B cell (primary cell): ENCODE results near the gene HGS. TPM values are rescaled to one million over a fixed set of nuclear protein-coding genes. Genes with fewer than 3 reads are reported as not detected.

Experiments used
- ATAC-seq: fragments of 200-7000 bp; cut with Tn5 transposase; one replicate; pipeline ENCODE4 v1.10.0; 2021; ENCODE audit warnings: low read depth, mild to moderate bottlenecking, moderate number of reproducible peaks, moderate library complexity
- CTCF ChIA-PET: fragments of 350-600 bp; sonication (Branson Sonifier 250); formaldehyde crosslinking; loops from one replicate; lab custom pipeline; 2021; ENCODE audit warnings: antibody characterized with exemption, inconsistent platforms; lab: Charles Lee
- POLR2A ChIA-PET: fragments of 350-600 bp; sonication (Branson Sonifier 250); formaldehyde crosslinking; loops from one replicate; lab custom pipeline; 2021; ENCODE audit warnings: antibody characterized with exemption; lab: Charles Lee
- DNase-seq: peaks from one replicate; pipeline ENCODE4 v3.0.0; 2013
- H2AFZ ChIP-seq: 2 replicates; pipeline ENCODE4 v1.6.1; 2012; ENCODE audit warnings: mild to moderate bottlenecking, low read depth, low read length; ENCODE audit not compliant: insufficient read depth, poor library complexity, severe bottlenecking
- H3K27ac ChIP-seq, 2 donors: 1 replicate in 1 of 2; 2 replicates in 1 of 2; pipeline ENCODE4 v1.5.1; 2012 to 2013; ENCODE audit warnings: low read length in 2 of 2, mild to moderate bottlenecking in 2 of 2, moderate library complexity in 1 of 2
- H3K27me3 ChIP-seq, 4 experiments: fragments of 200-600 bp in 1 of 4; sonication (generic) in 1 of 4; replicated peaks in 1 of 4; 1 replicate in 2 of 4; 2 replicates in 2 of 4; pipeline versions ENCODE4 v1.6.1 to v1.7.0; 2013 to 2016; ENCODE audit warnings: low read length in 3 of 4, mild to moderate bottlenecking in 2 of 4, mixed read lengths in 1 of 4, moderate library complexity in 1 of 4; ENCODE audit not compliant: insufficient read depth in 4 of 4, control insufficient read depth in 3 of 4; ENCODE audit errors: control extremely low read depth in 1 of 4
- H3K36me3 ChIP-seq, 2 experiments: replicated peaks in 1 of 2; 1 replicate in 1 of 2; 2 replicates in 1 of 2; pipeline versions ENCODE4 v1.6.1 to v1.7.1; 2013; ENCODE audit warnings: low read length in 1 of 2; ENCODE audit not compliant: insufficient read depth in 2 of 2, control insufficient read depth in 1 of 2; ENCODE audit errors: control extremely low read depth in 1 of 2, extremely low read depth in 1 of 2
- H3K4me1 ChIP-seq, 2 donors: fragments of 200-600 bp in 1 of 2; sonication (generic) in 1 of 2; 1 replicate in 1 of 2; 2 replicates in 1 of 2; pipeline versions ENCODE4 v1.5.1 to v1.6.1; 2013 to 2017; ENCODE audit warnings: low read length in 2 of 2; ENCODE audit not compliant: control insufficient read depth in 2 of 2, insufficient read depth in 2 of 2
- H3K4me2 ChIP-seq: replicated peaks from 2 replicates; pipeline ENCODE3; 2012; ENCODE audit warnings: mild to moderate bottlenecking, low read depth, low read length; ENCODE audit not compliant: poor library complexity, severe bottlenecking
- H3K4me3 ChIP-seq, 5 experiments: fragments of 200-600 bp in 1 of 5; sonication (generic) in 1 of 5; 1 replicate in 3 of 5; 2 replicates in 2 of 5; pipeline versions ENCODE4 v1.5.1 to v1.7.0; 2011 to 2016; ENCODE audit warnings: low read length in 4 of 5, mild to moderate bottlenecking in 4 of 5, low read depth in 2 of 5, control low read depth in 1 of 5, moderate library complexity in 1 of 5; ENCODE audit not compliant: insufficient read depth in 1 of 5; ENCODE audit errors: control extremely low read depth in 1 of 5, extremely low read depth in 1 of 5
- H3K79me2 ChIP-seq: fragments of 200-600 bp; sonication (generic); one replicate; pipeline ENCODE4 v1.6.0; 2016; ENCODE audit warnings: low read length; ENCODE audit not compliant: control insufficient read depth, insufficient read depth
- H3K9ac ChIP-seq: fragments of 200-600 bp; sonication (generic); 2 replicates; pipeline ENCODE4 v1.6.1; 2017; ENCODE audit warnings: mild to moderate bottlenecking, low read length, moderate library complexity
- H3K9me3 ChIP-seq, 3 donors: one replicate each; pipeline versions ENCODE4 v1.6.1 to v1.7.1; 2013; ENCODE audit warnings: low read length in 2 of 3; ENCODE audit not compliant: control insufficient read depth in 2 of 3, insufficient read depth in 1 of 3; ENCODE audit errors: control extremely low read depth in 1 of 3
- H4K20me1 ChIP-seq: 2 replicates; pipeline ENCODE4 v1.6.0; 2012; ENCODE audit warnings: mild to moderate bottlenecking, low read length; ENCODE audit not compliant: insufficient read depth, control insufficient read depth, poor library complexity, severe bottlenecking
- H3K27ac Mint-ChIP-seq: one replicate; pipeline ENCODE4 v1.8.0; 2021; ENCODE audit warnings: mixed read lengths
- H3K27me3 Mint-ChIP-seq: one replicate; pipeline ENCODE4 v1.8.0; 2021; ENCODE audit warnings: mixed read lengths
- H3K4me1 Mint-ChIP-seq: one replicate; pipeline ENCODE4 v1.8.0; 2021; ENCODE audit warnings: mixed read lengths
- H3K4me3 Mint-ChIP-seq: one replicate; pipeline ENCODE4 v1.8.0; 2021; ENCODE audit warnings: mixed read lengths
- H3K9me3 Mint-ChIP-seq: one replicate; pipeline ENCODE4 v1.8.0; 2022; ENCODE audit warnings: mixed read lengths; ENCODE audit not compliant: insufficient read depth
- EZH2 ChIP-seq: IDR thresholded peaks from 2 replicates; pipeline ENCODE4 v1.6.1; 2012; ENCODE audit warnings: borderline replicate concordance, low read depth, mild to moderate bottlenecking, moderate library complexity, low read length; ENCODE audit not compliant: insufficient read depth, poor library complexity, severe bottlenecking
- WGBS: methylation state at CpG from one replicate; pipeline ENCODE4 v1.1.5; 2013; ENCODE audit warnings: missing lambda C conversion rate; ENCODE audit not compliant: insufficient coverage; 5-methylcytosine and 5-hydroxymethylcytosine counted together
- intact Hi-C: fragments of 100-400 bp; cut with micrococcal nuclease; formaldehyde crosslinking; loops from one replicate; pipeline ENCODE4 v1.10.0; 2022
- polyA plus RNA-seq: library from polyadenylated mRNA; depleted of rRNA; stranded (reverse); fragments of >200 nt; gene quantifications from 2 replicates; pipeline ENCODE4 v1.2.3, GENCODE V29; 2012
- total RNA-seq, 2 donors: library from RNA; stranded (reverse); fragments of 120-200 nt in 1 of 2; gene quantifications; 1 replicate in 1 of 2; 2 replicates in 1 of 2; pipeline versions ENCODE4 v1.2.3 to v1.2.4, GENCODE V29; 2013 to 2022
- TF ChIP-seq, protein P1 (sequence below): fragments of 200-600 bp; IDR thresholded peaks from one replicate; pipeline ENCODE4 v1.8.0; 2022; ENCODE audit warnings: antibody characterized with exemption, mild to moderate bottlenecking

The HGS gene
- total and polyA plus RNA-seq, 2 donors (not counting 1 experiment from before 2014, with no cell fraction given): 184 to 220 TPM

- H4K20me1 ChIP-seq: no peaks in the 10 kb centered on the region
- no peak overlapping the region for H3K27ac ChIP-seq
- POLR2A ChIA-PET: no interaction called here
- no peak for DNase-seq
- CTCF ChIA-PET: no interaction called here
- no peak overlapping the region for H2AFZ ChIP-seq
- no peaks in the 10 kb centered on the region for H3K79me2 ChIP-seq
- intact Hi-C loops: no loop called here
- H3K9me3 Mint-ChIP-seq: no peaks in the 10 kb centered on the region
- WGBS: 95% methylated on average over 9 of the region's 9 CpGs
- no peak overlapping the region for H3K4me2 ChIP-seq
- H3K27ac Mint-ChIP-seq: no peak overlapping the region
- peaks cover 3 to 6% of the 10 kb centered on the region in 2 donors for H3K4me1 ChIP-seq
- no peaks in the 10 kb centered on the region for H3K27me3 ChIP-seq
- H3K4me3 Mint-ChIP-seq: no peak overlapping the region
- ATAC-seq: no peak
- H3K4me3 ChIP-seq: no peak overlapping the region
- H3K36me3 ChIP-seq: no peaks in the 10 kb centered on the region
- TF ChIP-seq, protein P1, sequence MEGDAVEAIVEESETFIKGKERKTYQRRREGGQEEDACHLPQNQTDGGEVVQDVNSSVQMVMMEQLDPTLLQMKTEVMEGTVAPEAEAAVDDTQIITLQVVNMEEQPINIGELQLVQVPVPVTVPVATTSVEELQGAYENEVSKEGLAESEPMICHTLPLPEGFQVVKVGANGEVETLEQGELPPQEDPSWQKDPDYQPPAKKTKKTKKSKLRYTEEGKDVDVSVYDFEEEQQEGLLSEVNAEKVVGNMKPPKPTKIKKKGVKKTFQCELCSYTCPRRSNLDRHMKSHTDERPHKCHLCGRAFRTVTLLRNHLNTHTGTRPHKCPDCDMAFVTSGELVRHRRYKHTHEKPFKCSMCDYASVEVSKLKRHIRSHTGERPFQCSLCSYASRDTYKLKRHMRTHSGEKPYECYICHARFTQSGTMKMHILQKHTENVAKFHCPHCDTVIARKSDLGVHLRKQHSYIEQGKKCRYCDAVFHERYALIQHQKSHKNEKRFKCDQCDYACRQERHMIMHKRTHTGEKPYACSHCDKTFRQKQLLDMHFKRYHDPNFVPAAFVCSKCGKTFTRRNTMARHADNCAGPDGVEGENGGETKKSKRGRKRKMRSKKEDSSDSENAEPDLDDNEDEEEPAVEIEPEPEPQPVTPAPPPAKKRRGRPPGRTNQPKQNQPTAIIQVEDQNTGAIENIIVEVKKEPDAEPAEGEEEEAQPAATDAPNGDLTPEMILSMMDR: no peak
- no peak for TF ChIP-seq EZH2
- no peaks in the 10 kb centered on the region for H3K9me3 ChIP-seq
- H3K27me3 Mint-ChIP-seq: no peaks in the 10 kb centered on the region
- H3K4me1 Mint-ChIP-seq: peaks cover 2% of the 10 kb centered on the region
- H3K9ac ChIP-seq: no peak overlapping the region
These were observed 33.9 kb downstream of the HGS start for GRCh38 chr17:81717766-81718089.

DNA sequence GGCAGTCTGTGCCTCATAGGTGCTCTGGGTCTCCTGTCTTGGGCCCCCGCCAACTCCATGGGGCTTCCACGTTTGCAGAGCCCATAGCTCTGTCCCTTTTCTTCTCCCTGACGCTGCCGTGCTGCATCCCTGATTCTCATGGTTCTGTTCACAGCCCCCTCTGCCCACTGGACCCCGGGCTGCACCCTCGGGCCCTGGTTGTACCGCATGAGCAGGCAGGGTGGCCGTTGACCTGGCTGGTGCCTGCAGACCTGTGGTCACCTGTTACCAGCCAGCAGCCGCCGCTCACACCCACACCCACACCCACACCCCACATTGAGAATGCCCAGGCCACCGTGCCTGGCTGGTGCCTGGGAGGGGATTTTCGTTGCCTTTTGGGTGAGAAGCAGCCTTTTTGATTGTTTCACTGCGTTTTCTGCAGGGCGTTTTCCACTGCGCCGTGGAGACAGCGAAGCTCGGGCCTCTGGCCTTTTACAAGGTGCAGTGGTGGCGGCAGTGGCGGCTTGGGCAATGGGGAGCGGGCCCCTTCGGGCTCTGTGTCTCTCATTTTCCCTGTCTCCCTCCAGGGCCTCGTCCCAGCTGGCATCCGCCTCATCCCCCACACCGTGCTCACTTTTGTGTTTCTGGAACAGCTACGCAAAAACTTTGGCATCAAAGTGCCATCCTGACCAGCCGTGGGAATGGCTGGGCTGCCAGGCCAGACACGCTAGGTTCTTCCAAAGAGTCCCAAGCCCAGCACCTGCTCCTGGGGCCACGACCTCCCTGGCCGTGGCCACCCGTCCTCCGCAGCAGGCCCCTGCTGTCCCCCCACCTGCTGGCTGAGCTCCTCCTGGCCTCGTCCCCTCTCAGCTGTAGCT is 35.8 kb downstream of the HGS start:
- ChIA-PET POLR2A (no interaction called here), CTCF (no interaction called here)
- Mint-ChIP-seq H3K4me3 (no peak overlapping the region), H3K27ac (no peak overlapping the region), H3K4me1 (no peaks in the 10 kb centered on the region), H3K27me3 (peaks cover 7% of the 10 kb centered on the region), H3K9me3 (no peaks in the 10 kb centered on the region)
- ATAC-seq (no peak), DNase-seq (no peak)
- Histone ChIP-seq H3K27ac (no peak overlapping the region), H3K79me2 (no peaks in the 10 kb centered on the region), H3K9me3 (no peaks in the 10 kb centered on the region), H4K20me1 (no peaks in the 10 kb centered on the region), H3K4me3 (no peak overlapping the region), H3K36me3 (no peaks in the 10 kb centered on the region), H2AFZ (no peak overlapping the region), H3K9ac (no peak overlapping the region), H3K27me3 (no peaks in the 10 kb centered on the region), H3K4me2 (no peak overlapping the region), H3K4me1 (no peaks in the 10 kb centered on the region)
- intact Hi-C loops: no loop called here
- TF ChIP-seq, protein P1: no peak
- TF ChIP-seq EZH2: no peak
- 92% methylated on average over 29 of the region's 33 CpGs for WGBS
